Measurements from ENCODE around the gene TTLL7. TPM values are rescaled to one million over a fixed set of nuclear protein-coding genes. Genes with fewer than 3 reads are reported as not detected.
"Not testable (repeated sequence)": the region's sequence is repeated elsewhere in the genome, so short reads cannot be mapped to it uniquely, and the experiment has no call there.

TTLL7 gene
- total RNA-seq, 1 experiment from 2014 or later = not detected

DNA sequence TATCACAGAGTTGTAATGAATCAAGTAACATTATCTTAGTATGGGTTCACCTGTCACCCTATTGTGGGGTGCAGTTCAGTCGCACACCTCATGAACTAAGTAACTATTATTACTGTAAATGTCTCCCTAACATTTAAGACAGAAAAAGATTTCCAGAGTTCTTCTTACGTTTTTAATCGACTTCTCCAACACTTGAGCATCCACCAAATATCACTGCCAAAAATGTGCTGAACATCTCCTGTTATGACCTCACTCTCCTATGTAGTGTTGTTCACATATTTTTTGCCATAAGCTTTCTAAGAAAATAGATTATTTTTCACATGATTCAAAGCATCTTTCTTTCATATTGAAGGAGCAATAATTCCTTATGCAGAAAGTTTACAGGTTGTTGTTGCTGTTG lies 1.3 kb downstream of the TTLL7 start:
- peak; percentile 49 for DNase-seq (ENCODE audit: low spot score)
- in situ Hi-C loops (cut with HindIII; ENCODE audit: low sequenced_read_pairs) = no loop called here

DNA sequence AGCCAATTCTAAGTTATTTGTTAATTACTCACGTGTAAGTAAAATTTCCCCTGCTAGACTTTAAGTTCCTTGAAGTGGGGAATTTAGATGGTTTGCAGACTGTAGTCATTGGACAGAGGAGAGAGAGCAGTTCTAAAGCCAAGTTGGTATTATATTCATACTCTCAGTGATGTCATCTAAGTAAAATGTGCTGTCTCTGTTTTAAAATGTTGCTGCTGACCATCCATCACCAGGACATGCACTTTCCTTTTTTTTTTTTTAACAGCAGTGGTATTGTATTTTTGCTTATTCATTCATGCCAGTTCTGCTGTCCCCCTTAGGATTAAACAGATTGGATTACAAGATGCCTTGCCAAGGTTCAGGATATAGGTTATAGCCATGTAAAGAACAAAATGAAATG lies 2.3 kb downstream of the TTLL7 start:
- in situ Hi-C loops (cut with HindIII; ENCODE audit: low sequenced_read_pairs) = no loop called here
- DNase-seq (ENCODE audit: low spot score) = peak; percentile 39

- peak; percentile 40 for DNase-seq (ENCODE audit: low spot score)
- in situ Hi-C loops (cut with HindIII; ENCODE audit: low sequenced_read_pairs) = no loop called here
Observed at GRCh38 chr1:83996191-83996590, 2.7 kb downstream of the TTLL7 start.

- no peak for DNase-seq (ENCODE audit: low spot score)
- in situ Hi-C loops (cut with HindIII; ENCODE audit: low sequenced_read_pairs) = no loop called here
Observed at GRCh38 chr1:83995649-83996048, 3.3 kb downstream of the TTLL7 start.

GRCh38 chr1:83994111-83994510 lies 4.8 kb downstream of the TTLL7 start:
- peak; percentile 37 for DNase-seq (ENCODE audit: low spot score)
- in situ Hi-C loops (cut with HindIII; ENCODE audit: low sequenced_read_pairs) = no loop called here

DNA sequence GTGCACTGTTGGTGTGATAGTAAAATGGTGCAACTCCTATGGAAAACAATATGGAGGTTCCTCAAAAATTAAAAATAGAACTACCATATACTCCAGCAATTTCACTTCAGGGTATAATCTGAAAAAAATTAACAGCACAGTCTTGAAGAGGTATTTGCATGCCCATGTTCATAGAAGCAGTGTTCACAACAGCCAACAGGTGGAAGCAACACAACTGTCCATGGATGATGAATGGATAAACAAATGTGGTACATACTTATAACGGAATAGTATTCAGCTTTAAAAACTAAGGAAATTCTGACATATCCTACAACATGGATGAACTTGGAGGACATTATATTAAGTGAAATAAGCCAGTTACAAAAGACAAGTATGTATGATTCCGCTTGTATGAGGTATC lies 8.2 kb downstream of the TTLL7 start:
- in situ Hi-C loops (cut with HindIII; ENCODE audit: low sequenced_read_pairs) = no loop called here
- no peak for DNase-seq (ENCODE audit: low spot score)

- in situ Hi-C loops (cut with HindIII; ENCODE audit: low sequenced_read_pairs) = no loop called here
- no peak for DNase-seq (ENCODE audit: low spot score)
Observed at GRCh38 chr1:83985048-83985447, 13.9 kb downstream of the TTLL7 start.

GRCh38 chr1:83983918-83984317 lies 15.0 kb downstream of the TTLL7 start:
- in situ Hi-C loops (cut with HindIII; ENCODE audit: low sequenced_read_pairs); DNase-seq (ENCODE audit: low spot score): not testable (repeated sequence)

GRCh38 chr1:83978056-83978455 lies 20.9 kb downstream of the TTLL7 start:
- in situ Hi-C loops (cut with HindIII; ENCODE audit: low sequenced_read_pairs) = no loop called here
- DNase-seq (ENCODE audit: low spot score) = no peak

- no peak for DNase-seq (ENCODE audit: low spot score)
- in situ Hi-C loops (cut with HindIII; ENCODE audit: low sequenced_read_pairs) = no loop called here
Observed at GRCh38 chr1:83976920-83977319, 22.0 kb downstream of the TTLL7 start.

DNA sequence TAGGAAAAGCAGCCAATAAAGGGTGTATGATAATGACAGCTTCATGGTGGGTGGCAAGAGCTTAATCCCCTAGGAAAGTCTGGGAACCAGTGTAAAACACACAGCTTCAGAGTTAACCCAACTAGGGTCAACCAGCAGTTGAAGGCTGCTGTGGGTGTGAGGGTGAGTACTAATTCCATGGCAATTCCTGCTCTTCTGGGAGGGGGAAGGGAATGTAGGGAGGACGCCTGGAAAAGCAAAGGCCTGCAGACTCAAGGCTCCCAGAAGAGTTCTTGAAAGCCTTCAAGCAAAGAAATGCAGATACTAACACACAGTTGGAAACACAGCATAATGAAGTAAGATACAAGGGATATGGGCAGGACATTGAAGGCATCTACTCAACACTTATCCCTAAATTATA lies 28.1 kb downstream of the TTLL7 start:
- DNase-seq (ENCODE audit: low spot score) = no peak
- in situ Hi-C loops (cut with HindIII; ENCODE audit: low sequenced_read_pairs) = no loop called here

DNA sequence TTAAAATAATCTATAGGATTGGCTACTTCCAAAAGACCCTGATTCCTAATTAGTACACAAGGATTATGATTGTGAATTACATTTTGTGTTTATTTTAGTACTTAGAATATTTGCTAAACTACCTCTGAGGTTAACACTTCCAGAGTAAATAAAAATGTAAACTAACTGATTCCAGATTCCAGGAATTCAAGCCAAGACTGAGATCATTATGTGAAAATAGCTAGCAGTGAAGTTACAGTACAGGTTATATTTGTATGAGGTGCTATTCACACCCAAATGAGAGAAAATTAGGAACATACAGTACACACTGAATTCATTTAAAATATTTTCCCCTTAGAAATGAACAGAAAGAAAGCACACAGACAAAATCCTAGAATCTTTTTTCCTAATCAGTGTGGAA lies 28.8 kb downstream of the TTLL7 start:
- in situ Hi-C loops (cut with HindIII; ENCODE audit: low sequenced_read_pairs) = no loop called here
- peak; percentile 31 for DNase-seq (ENCODE audit: low spot score)

GRCh38 chr1:83967336-83967735 lies 31.6 kb downstream of the TTLL7 start:
- no peak for DNase-seq (ENCODE audit: low spot score)
- in situ Hi-C loops (cut with HindIII; ENCODE audit: low sequenced_read_pairs) = no loop called here

DNA sequence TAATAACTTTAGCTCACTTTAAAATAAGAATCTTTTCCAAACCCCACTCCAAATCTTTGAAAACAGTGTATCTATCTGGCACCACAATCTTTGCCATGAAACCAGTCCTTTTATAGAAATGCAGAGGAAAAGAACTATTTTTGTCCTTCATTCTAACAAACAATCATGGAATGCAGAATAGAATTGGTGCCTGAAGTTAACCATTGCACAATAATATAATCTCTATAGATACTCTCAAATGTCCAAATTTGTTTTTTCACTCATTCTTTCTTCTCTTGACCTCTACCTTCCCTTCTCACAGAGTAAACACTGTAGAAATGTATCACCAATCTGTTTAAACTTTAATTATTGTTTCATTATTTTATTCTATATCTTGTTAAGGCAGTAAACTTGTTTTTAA lies 34.8 kb downstream of the TTLL7 start:
- in situ Hi-C loops (cut with HindIII; ENCODE audit: low sequenced_read_pairs) = no loop called here
- no peak for DNase-seq (ENCODE audit: low spot score)

- DNase-seq (ENCODE audit: low spot score) = no peak
Observed at GRCh38 chr1:83961571-83962295, 37.2 kb downstream of the TTLL7 start.

GRCh38 chr1:83960669-83961277 lies 38.2 kb downstream of the TTLL7 start:
- in situ Hi-C loops (cut with HindIII; ENCODE audit: low sequenced_read_pairs) = no loop called here
- no peak for DNase-seq (ENCODE audit: low spot score)

More at GRCh38 chr1:83961571-83962295, 37.2 kb downstream of the TTLL7 start:
- in situ Hi-C loops (cut with HindIII; ENCODE audit: low sequenced_read_pairs) = no loop called here

- in situ Hi-C loops (cut with HindIII; ENCODE audit: low sequenced_read_pairs) = no loop called here
- DNase-seq (ENCODE audit: low spot score) = no peak
Observed at GRCh38 chr1:83959824-83960498, 39.0 kb downstream of the TTLL7 start.

- in situ Hi-C loops (cut with HindIII; ENCODE audit: low sequenced_read_pairs) = no loop called here
- no peak for DNase-seq (ENCODE audit: low spot score)
Observed at GRCh38 chr1:83958704-83959103, 40.2 kb downstream of the TTLL7 start.

DNA sequence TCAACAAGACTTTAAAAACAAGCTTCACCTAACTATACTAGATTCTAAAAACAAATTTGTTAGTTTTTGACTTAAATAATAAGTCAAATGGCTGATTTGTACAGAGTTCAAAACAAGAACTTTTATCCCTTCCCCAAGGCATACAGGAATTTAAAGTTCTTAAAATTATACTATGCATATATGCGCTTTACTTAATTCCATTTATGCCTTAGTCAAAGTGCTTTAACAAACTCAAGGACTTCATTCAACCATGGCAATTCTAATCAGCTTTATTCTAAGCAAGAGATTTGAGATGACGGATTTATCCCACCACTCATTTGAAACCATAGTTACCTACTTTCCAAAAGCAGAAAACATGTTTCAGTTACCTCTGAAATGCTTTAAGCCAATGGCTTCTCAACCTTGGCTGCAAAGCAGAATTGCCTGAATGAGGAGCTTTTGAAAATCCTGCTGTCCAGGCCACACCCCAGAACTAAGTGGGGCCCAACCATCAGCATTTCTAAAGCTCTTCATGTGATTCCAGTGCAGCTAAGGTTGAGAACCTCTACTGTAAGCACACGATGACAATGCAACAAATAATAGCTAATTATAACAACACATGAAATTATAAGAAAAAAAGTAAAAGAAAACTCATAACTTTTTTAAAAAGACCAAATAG lies 44.6 kb downstream of the TTLL7 start:
- in situ Hi-C loops (cut with HindIII; ENCODE audit: low sequenced_read_pairs) = no loop called here
- no peak for DNase-seq (ENCODE audit: low spot score)

DNA sequence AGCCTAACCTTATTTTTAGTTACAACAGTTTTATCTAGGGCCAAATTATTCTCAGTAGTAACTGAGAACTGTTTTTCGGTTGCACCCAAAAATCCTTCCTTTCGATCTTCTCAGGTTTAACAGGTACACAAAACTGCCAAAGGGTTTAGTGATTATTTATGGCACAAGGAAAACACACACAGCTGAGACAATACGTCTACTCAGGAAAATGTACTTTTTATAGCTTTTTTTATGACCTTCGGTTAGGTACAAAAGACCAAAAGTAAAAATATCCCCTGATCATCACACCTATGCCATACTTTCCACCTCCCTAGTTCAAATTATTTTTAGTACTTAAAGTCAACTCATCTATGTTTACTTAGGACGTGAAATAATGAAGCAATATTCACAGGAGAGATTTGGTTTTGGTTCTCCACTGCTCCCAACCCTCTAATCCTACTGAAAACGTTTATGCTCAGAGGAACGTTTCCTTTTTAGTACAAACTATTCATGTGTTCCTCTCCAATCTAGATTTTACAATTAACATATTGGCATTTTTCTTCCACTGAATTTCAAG lies 48.7 kb downstream of the TTLL7 start:
- no peak for DNase-seq (ENCODE audit: low spot score)
- in situ Hi-C loops (cut with HindIII; ENCODE audit: low sequenced_read_pairs) = no loop called here
